GM12878 (cell line): ENCODE results near the gene EIF4ENIF1. TPM values are rescaled to one million over a fixed set of nuclear protein-coding genes. Genes with fewer than 3 reads are reported as not detected.
A peak's percentile ranks its signal among the peaks of the same experiment; 100 is the strongest.

Experiments
- ASH2L ChIP-seq: fragments of 300-600, 200-600 bp; sonication (generic); IDR thresholded peaks from 2 replicates; pipeline ENCODE4 v1.6.1; 2017; ENCODE audit warnings: low read depth, mild to moderate bottlenecking, borderline replicate concordance
- BCLAF1 ChIP-seq: fragments of 450-650 bp; IDR thresholded peaks from 2 replicates; pipeline ENCODE4 v1.6.1; 2017; ENCODE audit warnings: antibody characterized with exemption, mild to moderate bottlenecking, moderate library complexity
- CBX5 ChIP-seq: sonication (generic); IDR thresholded peaks from 2 replicates; pipeline ENCODE4 v1.6.1; 2016; ENCODE audit warnings: low read depth, moderate library complexity, mild to moderate bottlenecking, inconsistent platforms
- CUX1 ChIP-seq: IDR thresholded peaks from 2 replicates; pipeline ENCODE4 v1.6.1; 2012; ENCODE audit warnings: improper control_type of control experiment, low read depth, low read length; ENCODE audit not compliant: insufficient replicate concordance
- EED ChIP-seq: sonication (generic); IDR thresholded peaks from 2 replicates; pipeline ENCODE4 v1.6.1; 2016; ENCODE audit warnings: antibody characterized with exemption, low read depth
- EGR1 ChIP-seq, 2 experiments: IDR thresholded peaks; 1 replicate in 1 of 2; 2 replicates in 1 of 2; pipeline ENCODE4 v1.6.1; 2011 to 2012; ENCODE audit warnings: low read depth in 2 of 2, low read length in 2 of 2, borderline replicate concordance in 1 of 2, mild to moderate bottlenecking in 1 of 2, moderate library complexity in 1 of 2
- FOS ChIP-seq: IDR thresholded peaks from 3 replicates; pipeline ENCODE4 v1.6.1; 2011; ENCODE audit warnings: borderline replicate concordance; ENCODE audit not compliant: insufficient read length; ENCODE audit errors: extremely low read depth
- KDM1A ChIP-seq: fragments of 200-600 bp; sonication (generic); IDR thresholded peaks from 2 replicates; pipeline ENCODE4 v1.6.1; 2016; ENCODE audit warnings: borderline replicate concordance
- MEF2A ChIP-seq: IDR thresholded peaks from 2 replicates; pipeline ENCODE4 v1.6.1; 2011; ENCODE audit warnings: low read depth, mild to moderate bottlenecking, low read length, moderate library complexity; ENCODE audit not compliant: insufficient read depth
- MXI1 ChIP-seq: fragments of 150-350 bp; IDR thresholded peaks from 2 replicates; pipeline ENCODE4 v1.6.1; 2011; ENCODE audit warnings: low read depth, mild to moderate bottlenecking, inconsistent platforms, low read length, improper control_type of control experiment
- NFXL1 ChIP-seq: fragments of 450-650 bp; IDR thresholded peaks from 2 replicates; pipeline ENCODE4 v1.6.1; 2017; ENCODE audit warnings: antibody characterized with exemption, mild to moderate bottlenecking, borderline replicate concordance
- NR2F1 ChIP-seq: fragments of 450-650 bp; conservative IDR thresholded peaks from 2 replicates; pipeline ENCODE4 v1.6.1; 2017; ENCODE audit warnings: mild to moderate bottlenecking
- POLR2A ChIP-seq: IDR thresholded peaks from 2 replicates; pipeline ENCODE4 v1.6.1; 2011; ENCODE audit warnings: low read depth, mild to moderate bottlenecking, low read length
- POLR2AphosphoS5 ChIP-seq: IDR thresholded peaks from 2 replicates; pipeline ENCODE4 v1.6.1; 2011; ENCODE audit warnings: mild to moderate bottlenecking, low read length, inconsistent platforms
- SIN3A ChIP-seq: IDR thresholded peaks from 2 replicates; pipeline ENCODE4 v1.6.1; 2012; ENCODE audit warnings: low read depth, low read length, improper control_type of control experiment
- SREBF1 ChIP-seq: IDR thresholded peaks from 2 replicates; pipeline ENCODE4 v1.6.1; 2012; ENCODE audit warnings: mild to moderate bottlenecking, low read length
- SREBF2 ChIP-seq: IDR thresholded peaks from 2 replicates; pipeline ENCODE4 v1.6.1; 2012; ENCODE audit warnings: mild to moderate bottlenecking, low read length
- SRF ChIP-seq, 2 experiments: IDR thresholded peaks; 2 replicates each; pipeline ENCODE4 v1.6.1; 2011; ENCODE audit warnings: low read depth in 2 of 2, low read length in 2 of 2, mild to moderate bottlenecking in 1 of 2, moderate library complexity in 1 of 2
- TARDBP ChIP-seq: IDR thresholded peaks from 2 replicates; pipeline ENCODE4 v1.6.1; 2016; ENCODE audit warnings: borderline replicate concordance
- YY1 ChIP-seq: IDR thresholded peaks from 2 replicates; pipeline ENCODE4 v1.6.1; 2011; ENCODE audit warnings: low read depth, mild to moderate bottlenecking, low read length
- ZBED1 ChIP-seq: IDR thresholded peaks from 2 replicates; pipeline ENCODE4 v1.6.1; 2016; ENCODE audit warnings: borderline replicate concordance
- ZNF217 ChIP-seq: fragments of 450-650 bp; IDR thresholded peaks from 2 replicates; pipeline ENCODE4 v1.6.1; 2017; ENCODE audit warnings: antibody characterized with exemption, mild to moderate bottlenecking
- ZZZ3 ChIP-seq: IDR thresholded peaks from 2 replicates; pipeline ENCODE4 v1.6.1; 2011; ENCODE audit warnings: low read depth; ENCODE audit not compliant: control insufficient read depth, insufficient read length
- polyA plus RNA-seq, 11 experiments: library from polyadenylated mRNA; depleted of rRNA in 4 of 11; unstranded in 6 of 11; stranded (reverse) in 5 of 11; fragments of >200 nt; fragmentation: Nextera tagmentation in 4 of 11; fragmentation: Illumina TruSeq in 1 of 11; extraction: Ambion mirVana in 4 of 11; extraction: Trizol in 1 of 11; gene quantifications; 1 replicate in 1 of 11; 2 replicates in 10 of 11; pipeline versions ENCODE4 v1.2.1 to v1.2.3, GENCODE V29; 2011 to 2016; ENCODE audit warnings: inconsistent platforms in 2 of 11, missing spikeins in 2 of 11, low read depth in 1 of 11
- total RNA-seq, 4 experiments: library from RNA; depleted of rRNA in 3 of 4; stranded (reverse); fragments of >200 nt in 3 of 4; fragmentation: Illumina TruSeq in 1 of 4; extraction: Trizol in 1 of 4; gene quantifications; 2 replicates each; pipeline versions ENCODE4 v1.2.1 to v1.2.3, GENCODE V29; 2013 to 2021

Gene EIF4ENIF1
- total and polyA plus RNA-seq, 10 of the 15 experiments (the other 5 are each of a cell fraction or from before 2014, with no cell fraction given) = 4.4 to 43.7 (median 24.4) TPM

GRCh38 chr22:31489632-31490495 lies at the start of gene EIF4ENIF1 (continued):
- TF ChIP-seq ASH2L (peak; percentile 28; the same call in 1 of the 2 replicates), MXI1 (no peak), SRF (IDR thresholded peaks at IDR 0.05; ENCODE audit: low read depth in 2 of 2, low read length in 2 of 2) (no peak), EGR1 (IDR thresholded peaks at IDR 0.05; ENCODE audit: borderline replicate concordance in 1 of 2, low read depth in 2 of 2, low read length in 2 of 2) (peak in 1 of 2 experiments; percentile 27; a peak in 1 of 3 replicates), SREBF2 (no peak; the same call in 1 of the 2 replicates), MEF2A (0 out of 2 replicates have a peak, but pooled peaks have one; percentile 3), ZBED1 (no peak; the same call in 1 of the 2 replicates), KDM1A (no peak), SIN3A (no peak), EED (no peak), ZNF217 (peak; percentile 76), POLR2A (peak; percentile 87), FOS (no peak), CBX5 (no peak), BCLAF1 (no peak; the same call in 1 of the 2 replicates), ZZZ3 (no peak), YY1 (no peak), NR2F1 (peak; percentile 55; the same call in 1 of the 2 replicates), TARDBP (no peak), SREBF1 (no peak), POLR2AphosphoS5 (no peak; the same call in 1 of the 2 replicates), NFXL1 (no peak), CUX1 (no peak)
